ENCODE results near the gene GBX2. TPM values are rescaled to one million over a fixed set of nuclear protein-coding genes. Genes with fewer than 3 reads are reported as not detected.

The GBX2 gene
- total and polyA plus RNA-seq, 2 of the 8 experiments (the other 6 are each of a cell fraction or from before 2014, with no cell fraction given) = 0.38 to 0.89 TPM

DNA sequence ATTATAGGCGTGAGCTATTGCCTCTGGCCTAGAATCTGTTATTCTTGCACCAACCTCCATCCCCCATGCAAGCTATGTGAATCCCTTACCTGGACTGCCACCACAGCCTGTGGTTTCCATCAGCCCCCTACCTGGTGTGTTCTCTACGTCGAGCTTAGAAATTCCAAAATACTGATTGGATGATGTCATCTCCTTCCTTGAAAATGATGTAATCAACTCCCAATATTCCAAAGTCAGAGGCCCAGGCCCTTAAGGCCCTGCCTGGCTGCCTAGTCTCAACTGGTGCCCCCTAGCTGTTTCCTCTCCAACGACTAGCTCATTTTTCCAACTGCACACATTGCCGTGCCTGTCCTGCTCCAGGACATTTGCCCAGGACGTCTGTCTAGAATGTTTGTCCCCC is 41.3 kb upstream of the GBX2 start:
- H3K36me3 ChIP-seq (ENCODE audit: control insufficient read depth in 2 of 4, insufficient read depth in 4 of 4, low read length in 3 of 4) = no peaks in the 10 kb centered on the region
- H3K27ac ChIP-seq (ENCODE audit: low read depth, low read length) = no peak overlapping the region
- no peak overlapping the region for H2AFZ ChIP-seq (ENCODE audit: low read length)
- no peak overlapping the region for H3K4ac ChIP-seq (replicated peaks; ENCODE audit: insufficient read length, low read depth, low read length)
- H3K14ac ChIP-seq (ENCODE audit: insufficient read length) = no peak overlapping the region
- no peaks in the 10 kb centered on the region for H3K79me1 ChIP-seq (ENCODE audit: low read depth, low read length)
- H2BK120ac ChIP-seq (replicated peaks; ENCODE audit: low read depth, low read length) = no peak overlapping the region
- no peaks in the 10 kb centered on the region for H3K23me2 ChIP-seq (ENCODE audit: low read depth, low read length)
- no peak overlapping the region for H3K4me3 ChIP-seq (ENCODE audit: extremely low read depth in 1 of 4, insufficient read depth in 2 of 4, low read depth in 3 of 4, low read length in 4 of 4)
- no peak overlapping the region for H3K18ac ChIP-seq (ENCODE audit: extremely low read depth, low read length)
- H4K20me1 ChIP-seq (replicated peaks in 1 of 2; ENCODE audit: control insufficient read depth in 1 of 2, insufficient read depth in 2 of 2, low read length in 2 of 2) = no peaks in the 10 kb centered on the region
- H3K9me3 ChIP-seq (ENCODE audit: insufficient read depth in 2 of 2, low read depth in 1 of 2, low read length in 1 of 2) = no peaks in the 10 kb centered on the region
- H2BK20ac ChIP-seq (ENCODE audit: low read length) = no peak overlapping the region
- H2BK5ac ChIP-seq (ENCODE audit: low read depth, low read length) = 0 out of 2 replicates have a peak overlapping the region, but pooled peaks have one; percentile 15
- POLR2A ChIA-PET (ENCODE audit: partially characterized antibody) = interaction anchor here (0.6 to 1.3 kb wide), 4 partner anchors 9 to 29 kb away, joined by 3 to 4 read pairs (median 4); no protein-coding TSS in a partner anchor
- peak overlapping the region; percentile 56 for H4K91ac ChIP-seq (replicated peaks; ENCODE audit: insufficient read length, low read length)
- H4K5ac ChIP-seq (ENCODE audit: insufficient read length, low read depth, low read length) = no peak overlapping the region
- CTCF ChIA-PET (ENCODE audit: partially characterized antibody) = interaction anchor here (0.6 to 1.6 kb wide), 17 partner anchors 8 to 299 kb away, joined by 3 to 10 read pairs (median 3); no protein-coding TSS in a partner anchor
- FAIRE-seq (peak; percentile 13), DNase-seq (ENCODE audit: low read depth in 1 of 2, low spot score in 2 of 2) (peak in 1 of 2 experiments; percentile 50)
- H4K8ac ChIP-seq (ENCODE audit: extremely low read depth, insufficient read depth, low read length) = no peak overlapping the region
- peak overlapping the region; percentile 86 for H2AK5ac ChIP-seq (ENCODE audit: low read depth, low read length)
- H3K9ac ChIP-seq (replicated peaks in 1 of 4; ENCODE audit: extremely low read depth in 1 of 4, low read depth in 3 of 4, low read length in 3 of 4) = no peak overlapping the region
- 76% methylated on average over 6 of the region's 6 CpGs; no CpG with 5 or more reads in 1 of the 2 experiments for WGBS, 2 experiments (ENCODE audit: extremely low coverage in 1 of 2, insufficient coverage in 1 of 2, insufficient read length in 1 of 2, insufficient replicate concordance in 2 of 2, low coverage in 1 of 2, low lambda C conversion rate in 2 of 2, missing lambda C conversion rate in 1 of 2)
- H3K27me3 ChIP-seq (replicated peaks in 1 of 4; ENCODE audit: control insufficient read depth in 3 of 4, extremely low read depth in 1 of 4, insufficient read depth in 3 of 4, low read length in 3 of 4) = no peaks in the 10 kb centered on the region; a peak in 2 of 7 replicates
- H2BK12ac ChIP-seq (ENCODE audit: low read depth, low read length) = peak overlapping the region; percentile 41
- H3K4me1 ChIP-seq (replicated peaks in 1 of 4; ENCODE audit: control insufficient read depth in 3 of 4, insufficient read depth in 4 of 4, low read length in 3 of 4) = peaks cover 0 to 7% (median 2%) of the 10 kb centered on the region in 4 experiments; a peak in 5 of 7 replicates
- no peak overlapping the region for H3K56ac ChIP-seq (replicated peaks; ENCODE audit: insufficient read length, low read depth, low read length)
- H2BK15ac ChIP-seq (ENCODE audit: low read length) = no peak overlapping the region; the same call in 1 of the 2 replicates
- H3K23ac ChIP-seq (ENCODE audit: insufficient read length) = no peak overlapping the region
- H3K79me2 ChIP-seq (ENCODE audit: control insufficient read depth in 1 of 2, insufficient read depth in 2 of 2, low read length in 2 of 2) = no peaks in the 10 kb centered on the region
- no peak overlapping the region for H3K4me2 ChIP-seq (ENCODE audit: insufficient read depth in 1 of 2, low read depth in 2 of 2, low read length in 2 of 2)
- TF ChIP-seq CEBPB (IDR thresholded peaks at IDR 0.05; ENCODE audit: low read depth, low read length) = peak; percentile 79
- TF ChIP-seq JUN (IDR thresholded peaks at IDR 0.05; ENCODE audit: low read depth, low read length) = peak; percentile 74; the same call in 1 of the 2 replicates
- TF ChIP-seq, protein P1, sequence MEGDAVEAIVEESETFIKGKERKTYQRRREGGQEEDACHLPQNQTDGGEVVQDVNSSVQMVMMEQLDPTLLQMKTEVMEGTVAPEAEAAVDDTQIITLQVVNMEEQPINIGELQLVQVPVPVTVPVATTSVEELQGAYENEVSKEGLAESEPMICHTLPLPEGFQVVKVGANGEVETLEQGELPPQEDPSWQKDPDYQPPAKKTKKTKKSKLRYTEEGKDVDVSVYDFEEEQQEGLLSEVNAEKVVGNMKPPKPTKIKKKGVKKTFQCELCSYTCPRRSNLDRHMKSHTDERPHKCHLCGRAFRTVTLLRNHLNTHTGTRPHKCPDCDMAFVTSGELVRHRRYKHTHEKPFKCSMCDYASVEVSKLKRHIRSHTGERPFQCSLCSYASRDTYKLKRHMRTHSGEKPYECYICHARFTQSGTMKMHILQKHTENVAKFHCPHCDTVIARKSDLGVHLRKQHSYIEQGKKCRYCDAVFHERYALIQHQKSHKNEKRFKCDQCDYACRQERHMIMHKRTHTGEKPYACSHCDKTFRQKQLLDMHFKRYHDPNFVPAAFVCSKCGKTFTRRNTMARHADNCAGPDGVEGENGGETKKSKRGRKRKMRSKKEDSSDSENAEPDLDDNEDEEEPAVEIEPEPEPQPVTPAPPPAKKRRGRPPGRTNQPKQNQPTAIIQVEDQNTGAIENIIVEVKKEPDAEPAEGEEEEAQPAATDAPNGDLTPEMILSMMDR (IDR thresholded peaks at IDR 0.05; ENCODE audit: control extremely low read depth in 1 of 3, insufficient read depth in 1 of 3, low read depth in 1 of 3, low read length in 3 of 3) = peak; percentile 32 to 49 (median 40); a peak in 3 of 4 replicates
- no peak for TF ChIP-seq SP2 (IDR thresholded peaks at IDR 0.05; ENCODE audit: low read length)
- TF ChIP-seq CREB1 (IDR thresholded peaks at IDR 0.05) = peak; percentile 51; the same call in 1 of the 2 replicates
- TF ChIP-seq ZNF274 (IDR thresholded peaks at IDR 0.05; ENCODE audit: borderline replicate concordance, extremely low read depth, low read length) = no peak
- no peak for TF ChIP-seq SUZ12 (IDR thresholded peaks at IDR 0.05; ENCODE audit: low read length)
- no peak for TF ChIP-seq NRF1 (IDR thresholded peaks at IDR 0.05; ENCODE audit: low read depth, low read length)
- TF ChIP-seq, protein P2, sequence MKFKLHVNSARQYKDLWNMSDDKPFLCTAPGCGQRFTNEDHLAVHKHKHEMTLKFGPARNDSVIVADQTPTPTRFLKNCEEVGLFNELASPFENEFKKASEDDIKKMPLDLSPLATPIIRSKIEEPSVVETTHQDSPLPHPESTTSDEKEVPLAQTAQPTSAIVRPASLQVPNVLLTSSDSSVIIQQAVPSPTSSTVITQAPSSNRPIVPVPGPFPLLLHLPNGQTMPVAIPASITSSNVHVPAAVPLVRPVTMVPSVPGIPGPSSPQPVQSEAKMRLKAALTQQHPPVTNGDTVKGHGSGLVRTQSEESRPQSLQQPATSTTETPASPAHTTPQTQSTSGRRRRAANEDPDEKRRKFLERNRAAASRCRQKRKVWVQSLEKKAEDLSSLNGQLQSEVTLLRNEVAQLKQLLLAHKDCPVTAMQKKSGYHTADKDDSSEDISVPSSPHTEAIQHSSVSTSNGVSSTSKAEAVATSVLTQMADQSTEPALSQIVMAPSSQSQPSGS (IDR thresholded peaks at IDR 0.05; ENCODE audit: low read length) = peak; percentile 90

All from H1 (cell line).